Endothelial cell of umbilical vein (primary cell): ENCODE measurements around the gene IL32. TPM values are rescaled to one million over a fixed set of nuclear protein-coding genes. Genes with fewer than 3 reads are reported as not detected.

Source experiments
- BruUV-seq: library from RNA; stranded (reverse); fragments of 400-500 nt; replicated peaks from 2 replicates; lab custom pipeline; 2021; lab: Mats Ljungman, UMichigan
- CTCF ChIA-PET: fragments of 300-600, 350-600 bp; sonication (Branson Sonifier 250); formaldehyde crosslinking; loops from one replicate; lab custom pipeline; 2021; ENCODE audit warnings: antibody characterized with exemption, inconsistent platforms; lab: Charles Lee
- POLR2A ChIA-PET: fragments of 300-600, 350-600 bp; sonication (Branson Sonifier 250); formaldehyde crosslinking; loops from one replicate; lab custom pipeline; 2021; ENCODE audit warnings: antibody characterized with exemption, inconsistent platforms; lab: Charles Lee
- DNase-seq: peaks from one replicate; pipeline ENCODE4 v3.0.0-alpha.2; 2011; ENCODE audit warnings: low read depth, low spot score
- FAIRE-seq: peaks from 2 replicates; lab custom pipeline; 2011; peaks lifted over from hg19 to GRCh38; lab: Jason Lieb, UNC
- H2AFZ ChIP-seq: 2 replicates; pipeline ENCODE4 v1.6.0; 2012; ENCODE audit warnings: low read depth, low read length, control low read depth, inconsistent platforms
- H3K27ac ChIP-seq: 2 replicates; pipeline ENCODE4 v1.5.1; 2011; ENCODE audit warnings: low read depth, mild to moderate bottlenecking, control low read depth, low read length, moderate library complexity; ENCODE audit not compliant: insufficient read depth
- H3K27me3 ChIP-seq, 2 experiments: 2 replicates each; pipeline versions ENCODE4 v1.6.0 to v1.6.1; 2011; ENCODE audit warnings: low read length in 2 of 2, mixed read lengths in 1 of 2; ENCODE audit not compliant: control insufficient read depth in 2 of 2, insufficient read depth in 2 of 2
- H3K36me3 ChIP-seq, 2 experiments: 2 replicates in 1 of 2; 3 replicates in 1 of 2; pipeline ENCODE4 v1.5.1; 2011; ENCODE audit warnings: low read length in 2 of 2, mild to moderate bottlenecking in 1 of 2, moderate library complexity in 1 of 2; ENCODE audit not compliant: control insufficient read depth in 2 of 2, insufficient read depth in 2 of 2; ENCODE audit errors: extremely low read depth in 1 of 2
- H3K4me1 ChIP-seq: 3 replicates; pipeline ENCODE4 v1.5.1; 2011; ENCODE audit warnings: mild to moderate bottlenecking, low read length; ENCODE audit not compliant: control insufficient read depth, insufficient read depth; ENCODE audit errors: extremely low read depth
- H3K4me2 ChIP-seq: 2 replicates; pipeline ENCODE4 v1.6.1; 2011; ENCODE audit warnings: low read length, control low read depth, mixed read lengths; ENCODE audit not compliant: insufficient read depth
- H3K4me3 ChIP-seq, 3 experiments: fragments of 200-600 bp in 1 of 3; sonication (generic), shearing (Covaris generic) in 1 of 3; replicated peaks in 1 of 3; 2 replicates each; pipeline ENCODE4 v1.5.1; 2011 to 2016; ENCODE audit warnings: control low read depth in 3 of 3, low read length in 3 of 3, mild to moderate bottlenecking in 2 of 3, inconsistent platforms in 1 of 3, low read depth in 1 of 3, moderate library complexity in 1 of 3; ENCODE audit not compliant: insufficient read depth in 1 of 3
- H3K79me2 ChIP-seq: 2 replicates; pipeline ENCODE4 v1.6.0; 2012; ENCODE audit warnings: low read length, inconsistent platforms; ENCODE audit not compliant: control insufficient read depth, insufficient read depth
- H3K9ac ChIP-seq: replicated peaks from 2 replicates; pipeline ENCODE3; 2011; ENCODE audit warnings: low read length, control low read depth; ENCODE audit not compliant: insufficient read depth; ENCODE audit errors: extremely low read depth
- H3K9me1 ChIP-seq: replicated peaks from 3 replicates; pipeline ENCODE4 v1.6.0; 2011; ENCODE audit warnings: mild to moderate bottlenecking, low read length; ENCODE audit not compliant: control insufficient read depth, insufficient read depth; ENCODE audit errors: extremely low read depth
- H3K9me3 ChIP-seq: replicated peaks from 2 replicates; pipeline ENCODE4 v1.5.1; 2012; ENCODE audit warnings: low read length, inconsistent platforms; ENCODE audit not compliant: control insufficient read depth, insufficient read depth
- H4K20me1 ChIP-seq: replicated peaks from 2 replicates; pipeline ENCODE3; 2011; ENCODE audit warnings: mild to moderate bottlenecking, low read length; ENCODE audit not compliant: control insufficient read depth, insufficient read depth; ENCODE audit errors: extremely low read depth
- CTCF ChIP-seq, 2 donors: IDR thresholded peaks; 1 replicate in 1 of 2; 2 replicates in 1 of 2; pipeline ENCODE4 v1.5.1; 2011; ENCODE audit warnings: low read length in 2 of 2, mild to moderate bottlenecking in 2 of 2, moderate library complexity in 2 of 2, control low read depth in 1 of 2, inconsistent platforms in 1 of 2, low read depth in 1 of 2; ENCODE audit not compliant: insufficient read depth in 1 of 2; ENCODE audit errors: extremely low read depth in 1 of 2
- EZH2 ChIP-seq: IDR thresholded peaks from 2 replicates; pipeline ENCODE4 v1.6.1; 2012; ENCODE audit warnings: borderline replicate concordance, low read depth, mild to moderate bottlenecking, moderate library complexity, low read length, inconsistent platforms; ENCODE audit not compliant: severe bottlenecking
- FOS ChIP-seq: IDR thresholded peaks from 2 replicates; pipeline ENCODE4 v1.6.1; 2011; ENCODE audit warnings: mild to moderate bottlenecking, low read length, moderate library complexity, borderline replicate concordance; ENCODE audit not compliant: insufficient read depth
- GATA2 ChIP-seq: IDR thresholded peaks from 2 replicates; pipeline ENCODE4 v1.7.0; 2011; ENCODE audit warnings: low read depth, mild to moderate bottlenecking, moderate library complexity, mixed read lengths, low read length; ENCODE audit not compliant: insufficient read length, insufficient read depth
- JUN ChIP-seq: IDR thresholded peaks from 2 replicates; pipeline ENCODE4 v1.6.1; 2011; ENCODE audit warnings: borderline replicate concordance, low read depth; ENCODE audit not compliant: insufficient read length, insufficient read depth
- MYC ChIP-seq: IDR thresholded peaks from one replicate; pipeline ENCODE4 v1.6.1; 2011; ENCODE audit warnings: mild to moderate bottlenecking, low read depth, low read length
- POLR2A ChIP-seq: IDR thresholded peaks from 2 replicates; pipeline ENCODE4 v1.6.1; 2012; ENCODE audit warnings: low read depth, mild to moderate bottlenecking, control low read depth, low read length
- POLR2AphosphoS5 ChIP-seq: IDR thresholded peaks from 2 replicates; pipeline ENCODE4 v1.6.1; 2012; ENCODE audit warnings: low read depth, mild to moderate bottlenecking, control low read depth, low read length, moderate library complexity; ENCODE audit not compliant: insufficient read depth
- dilution Hi-C: fragments of 300-500 bp; cut with MboI; formaldehyde crosslinking; loops from one replicate; pipeline ENCODE4 v1.15.0; 2019; ENCODE audit warnings: low sequenced_read_pairs; ENCODE audit not compliant: extremely low pct_ligation_motif_present
- intact Hi-C: fragments of 100-400 bp; cut with micrococcal nuclease; formaldehyde crosslinking; loops from one replicate; pipeline ENCODE4 v1.10.0; 2022
- polyA plus RNA-seq, 4 experiments: library from polyadenylated mRNA; depleted of rRNA in 3 of 4; stranded (reverse) in 3 of 4; unstranded in 1 of 4; fragments of >200 nt; gene quantifications; 2 replicates each; pipeline versions ENCODE4 v1.2.1 to v1.2.3, GENCODE V29; 2011 to 2012; ENCODE audit warnings: missing spikeins in 1 of 4
- total RNA-seq: library from RNA; stranded (reverse); gene quantifications from 2 replicates; pipeline ENCODE4 v1.2.3, GENCODE V29; 2021
- TF ChIP-seq, protein P1 (sequence below): IDR thresholded peaks from 2 replicates; pipeline ENCODE4 v1.6.1; 2011; ENCODE audit not compliant: insufficient read depth, insufficient read length

The IL32 gene
- total and polyA plus RNA-seq, 2 donors (not counting 3 experiments of a cell fraction or from before 2014, with no cell fraction given) = 55.7 to 336 TPM

GRCh38 chr16:3057181-3058138 lies 8.0 kb upstream of the IL32 start:
- Histone ChIP-seq H3K9me3 (no peaks in the 10 kb centered on the region), H3K4me1 (peaks cover 9% of the 10 kb centered on the region), H3K36me3 (no peaks in the 10 kb centered on the region), H3K4me3 (peak overlapping the region in 1 of 3 experiments; percentile 59), H3K27me3 (no peaks in the 10 kb centered on the region), H3K9ac (no peak overlapping the region), H3K4me2 (no peak overlapping the region), H4K20me1 (no peaks in the 10 kb centered on the region), H2AFZ (no peak overlapping the region), H3K79me2 (no peaks in the 10 kb centered on the region), H3K27ac (no peak overlapping the region), H3K9me1 (no peaks in the 10 kb centered on the region)
- intact Hi-C loops = loop anchor here (2.0 kb wide), 1 partner anchor 27 kb away; no protein-coding TSS in a partner anchor
- CTCF ChIA-PET = interaction anchor here (1.0 to 2.9 kb wide), 10 partner anchors 10 to 109 kb away, joined by 4 to 113 read pairs (median 8); no protein-coding TSS in a partner anchor
- dilution Hi-C loops = no loop called here
- POLR2A ChIA-PET = no interaction called here
- no peak for FAIRE-seq
- no TSS peak for BruUV-seq
- no peak for TF ChIP-seq JUN
- TF ChIP-seq EZH2 = no peak
- no peak for TF ChIP-seq FOS
- no peak for TF ChIP-seq POLR2AphosphoS5
- no peak for TF ChIP-seq CTCF (IDR thresholded peaks at IDR 0.05; ENCODE audit: extremely low read depth in 1 of 2, insufficient read depth in 1 of 2, low read depth in 1 of 2, low read length in 2 of 2)
- no peak for TF ChIP-seq POLR2A
- TF ChIP-seq GATA2 = no peak
- no peak for TF ChIP-seq MYC
- TF ChIP-seq, protein P1, sequence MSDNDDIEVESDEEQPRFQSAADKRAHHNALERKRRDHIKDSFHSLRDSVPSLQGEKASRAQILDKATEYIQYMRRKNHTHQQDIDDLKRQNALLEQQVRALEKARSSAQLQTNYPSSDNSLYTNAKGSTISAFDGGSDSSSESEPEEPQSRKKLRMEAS = no peak
- no peak for DNase-seq
